Neural crest cell (in vitro differentiated cells): Measurements from ENCODE around the gene STK17B. TPM values are rescaled to one million over a fixed set of nuclear protein-coding genes. Genes with fewer than 3 reads are reported as not detected.
"Not testable (repeated sequence)": the region's sequence is repeated elsewhere in the genome, so short reads cannot be mapped to it uniquely, and the experiment has no call there.

Source experiments
- DNase-seq: peaks from one replicate; pipeline ENCODE4 v3.0.0; 2021; ENCODE audit warnings: low read depth, mixed read lengths, low spot score
- H3K27ac Mint-ChIP-seq: one replicate; pipeline ENCODE4 v1.8.0; 2021; ENCODE audit warnings: mild to moderate bottlenecking, mixed read lengths; ENCODE audit not compliant: unreplicated experiment
- H3K27me3 Mint-ChIP-seq: 2 replicates; pipeline ENCODE4 v1.8.0; 2021; ENCODE audit warnings: low read depth, mild to moderate bottlenecking, mixed read lengths
- H3K36me3 Mint-ChIP-seq: 2 replicates; pipeline ENCODE4 v1.8.0; 2021; ENCODE audit warnings: low read depth, mild to moderate bottlenecking, mixed read lengths
- H3K4me1 Mint-ChIP-seq: 2 replicates; pipeline ENCODE4 v1.8.0; 2021; ENCODE audit warnings: mixed read lengths
- H3K4me3 Mint-ChIP-seq: one replicate; pipeline ENCODE4 v1.8.0; 2021; ENCODE audit warnings: mild to moderate bottlenecking, mixed read lengths
- H3K9me3 Mint-ChIP-seq: 2 replicates; pipeline ENCODE4 v1.8.0; 2021; ENCODE audit warnings: mixed read lengths
- CTCF ChIP-seq: fragments of 200-600 bp; sonication (generic); conservative IDR thresholded peaks from 2 replicates; pipeline ENCODE4 v1.5.0; 2021; ENCODE audit warnings: antibody characterized with exemption, mild to moderate bottlenecking
- total RNA-seq: library from RNA; stranded (reverse); gene quantifications from 2 replicates; pipeline ENCODE4 v1.2.1, GENCODE V29; 2021

The STK17B gene
- total RNA-seq, 1 donor from 2014 or later, result 7.3 TPM

- Mint-ChIP-seq H3K9me3 (peaks cover 8% of the 10 kb centered on the region), H3K27ac (no peak overlapping the region), H3K4me3 (no peak overlapping the region), H3K27me3 (no peaks in the 10 kb centered on the region), H3K4me1 (peaks cover 4% of the 10 kb centered on the region), H3K36me3 (peaks cover 2% of the 10 kb centered on the region)
- DNase-seq, result no peak
- TF ChIP-seq CTCF, result no peak
These were observed 73.3 kb downstream of the STK17B start for GRCh38 chr2:196097864-196098660.

GRCh38 chr2:196096982-196097745 is 74.2 kb downstream of the STK17B start:
- no peak overlapping the region for H3K27ac Mint-ChIP-seq
- TF ChIP-seq CTCF, result no peak
- peaks cover 2% of the 10 kb centered on the region for H3K36me3 Mint-ChIP-seq
- no peaks in the 10 kb centered on the region for H3K27me3 Mint-ChIP-seq
- peaks cover 4% of the 10 kb centered on the region for H3K4me1 Mint-ChIP-seq
- DNase-seq, result no peak
- no peak overlapping the region for H3K4me3 Mint-ChIP-seq
- peaks cover 6% of the 10 kb centered on the region for H3K9me3 Mint-ChIP-seq

- no peak overlapping the region for H3K27ac Mint-ChIP-seq
- no peak for DNase-seq
These were observed 75.1 kb downstream of the STK17B start for GRCh38 chr2:196096264-196096663.

GRCh38 chr2:196089448-196089847 is 81.9 kb downstream of the STK17B start:
- H3K9me3 Mint-ChIP-seq, H3K27me3 Mint-ChIP-seq, H3K4me3 Mint-ChIP-seq, H3K27ac Mint-ChIP-seq, H3K36me3 Mint-ChIP-seq, DNase-seq, H3K4me1 Mint-ChIP-seq: not testable (repeated sequence)

More at GRCh38 chr2:196096264-196096663, 75.1 kb downstream of the STK17B start:
- H3K36me3 Mint-ChIP-seq, result peaks cover 2% of the 10 kb centered on the region
- no peaks in the 10 kb centered on the region for H3K27me3 Mint-ChIP-seq
- H3K4me3 Mint-ChIP-seq, result no peak overlapping the region
- no peaks in the 10 kb centered on the region for H3K4me1 Mint-ChIP-seq
- no peak for TF ChIP-seq CTCF
- peaks cover 6% of the 10 kb centered on the region for H3K9me3 Mint-ChIP-seq

GRCh38 chr2:196088203-196088602 is 83.2 kb downstream of the STK17B start:
- H3K9me3 Mint-ChIP-seq, result peaks cover 8% of the 10 kb centered on the region
- no peak for TF ChIP-seq CTCF
- H3K27ac Mint-ChIP-seq, result no peak overlapping the region
- no peak for DNase-seq
- no peak overlapping the region for H3K4me3 Mint-ChIP-seq
- no peaks in the 10 kb centered on the region for H3K27me3 Mint-ChIP-seq
- no peaks in the 10 kb centered on the region for H3K4me1 Mint-ChIP-seq
- peaks cover 2% of the 10 kb centered on the region for H3K36me3 Mint-ChIP-seq
